Psoas muscle (tissue), 8 donors: ENCODE measurements around the gene GCNT2. TPM values are rescaled to one million over a fixed set of nuclear protein-coding genes. Genes with fewer than 3 reads are reported as not detected.
"Not testable (repeated sequence)": the region's sequence is repeated elsewhere in the genome, so short reads cannot be mapped to it uniquely, and the experiment has no call there.

Source experiments
- ATAC-seq, 4 donors: fragments of 200-7000 bp; cut with Tn5 transposase; one replicate each; pipeline ENCODE4 v1.9.1; 2020; ENCODE audit warnings: moderate library complexity in 3 of 4, mild to moderate bottlenecking in 2 of 4
- DNase-seq, 2 donors: peaks; one replicate each; pipeline ENCODE4 v3.0.0-alpha.2; 2020
- H3K27ac ChIP-seq: fragments of 200-600 bp; one replicate; pipeline ENCODE4 v1.8.0; 2022
- H3K27me3 ChIP-seq, 3 donors: fragments of 200-600 bp in 1 of 3; one replicate each; pipeline versions ENCODE4 v1.6.1 to v1.8.0; 2013 to 2022; ENCODE audit warnings: low read length in 2 of 3, mild to moderate bottlenecking in 2 of 3, moderate library complexity in 1 of 3; ENCODE audit not compliant: insufficient read depth in 3 of 3
- H3K36me3 ChIP-seq, 2 donors: fragments of 200-600 bp in 1 of 2; one replicate each; pipeline versions ENCODE4 v1.6.1 to v1.8.0; 2013 to 2022; ENCODE audit warnings: low read depth in 1 of 2, mild to moderate bottlenecking in 1 of 2, moderate library complexity in 1 of 2; ENCODE audit not compliant: insufficient read depth in 1 of 2
- H3K4me1 ChIP-seq: fragments of 200-600 bp; one replicate; pipeline ENCODE4 v1.8.0; 2022
- H3K4me3 ChIP-seq: fragments of 200-600 bp; one replicate; pipeline ENCODE4 v1.8.0; 2022; ENCODE audit warnings: mild to moderate bottlenecking
- H3K9me3 ChIP-seq: fragments of 200-600 bp; one replicate; pipeline ENCODE4 v1.8.0; 2022
- WGBS, 3 donors: extraction: QIAGEN DNeasy Blood & Tissue Kit; methylation state at CpG; one replicate each; pipeline versions ENCODE4 v1.1.6 to v1.1.7; 2013; 5-methylcytosine and 5-hydroxymethylcytosine counted together
- intact Hi-C, 2 donors: fragments of 100-400 bp; cut with DNase I; formaldehyde crosslinking; loops; one replicate each; pipeline versions ENCODE4 v1.11.0 to v1.14.2; 2022
- polyA plus RNA-seq, 3 donors: library from polyadenylated mRNA; stranded (reverse); fragments of 200-250 nt; gene quantifications; one replicate each; pipeline ENCODE4 v1.2.3, GENCODE V29; 2013
- total RNA-seq, 4 donors: library from RNA; stranded (reverse); fragmentation: NEBNext Ultra II Directional in 2 of 4; extraction: Animal tissue kit (Norgen Biotek cat#: 25700) in 2 of 4; gene quantifications; one replicate each; pipeline versions ENCODE4 v1.2.1 to v1.2.4, GENCODE V29; 2021 to 2023
- TF ChIP-seq, protein P1 (sequence below): fragments of 200-600 bp; IDR thresholded peaks from one replicate; pipeline ENCODE4 v1.8.0; 2022; ENCODE audit warnings: antibody characterized with exemption
- donor health status: healthy with polysubstance abuse.
- donor health status: DM: no; HTN: no; CAD: no; lungs with moderate emphysema.
- donor health status: Bipolar disorder and iron deficiency.
- donor health status: healthy.
- donor health status: DM: yes; HTN: yes; CAD: no.
- donor health status: DM: no; HTN: no; CAD: no.
- donor health status: DM: no; HTN: no; CAD: no.
- donor health status: DM: yes; HTN: yes; CAD: no.

GCNT2 gene
- total and polyA plus RNA-seq, 7 donors, result 0.27 to 23.1 (median 10.1) TPM

DNA sequence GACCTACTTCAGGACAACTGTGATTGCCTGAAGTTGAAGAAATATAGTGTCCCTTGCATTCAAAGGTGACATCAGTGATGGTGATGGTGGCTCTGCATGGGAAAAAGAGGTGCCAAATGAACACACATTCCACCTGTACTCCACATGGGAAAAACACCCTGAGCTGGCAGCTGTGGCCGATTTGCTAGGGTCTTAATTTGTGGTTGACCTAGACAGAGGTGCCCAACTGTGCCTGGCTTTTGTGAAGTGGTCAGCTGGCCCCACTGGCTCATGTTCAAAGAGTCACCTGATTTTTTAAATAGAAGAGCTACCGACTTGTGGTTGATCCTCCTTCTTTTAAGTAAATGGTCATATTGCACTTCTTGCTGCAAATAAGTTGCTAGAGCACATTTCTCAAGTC lies 7.6 kb upstream of the GCNT2 start:
- Histone ChIP-seq H3K27ac (peak overlapping the region; percentile 66), H3K36me3 (no peaks in the 10 kb centered on the region), H3K4me3 (no peak overlapping the region), H3K27me3 (no peaks in the 10 kb centered on the region), H3K9me3 (no peaks in the 10 kb centered on the region), H3K4me1 (no peaks in the 10 kb centered on the region)
- intact Hi-C loops, result no loop called here
- TF ChIP-seq, protein P1, sequence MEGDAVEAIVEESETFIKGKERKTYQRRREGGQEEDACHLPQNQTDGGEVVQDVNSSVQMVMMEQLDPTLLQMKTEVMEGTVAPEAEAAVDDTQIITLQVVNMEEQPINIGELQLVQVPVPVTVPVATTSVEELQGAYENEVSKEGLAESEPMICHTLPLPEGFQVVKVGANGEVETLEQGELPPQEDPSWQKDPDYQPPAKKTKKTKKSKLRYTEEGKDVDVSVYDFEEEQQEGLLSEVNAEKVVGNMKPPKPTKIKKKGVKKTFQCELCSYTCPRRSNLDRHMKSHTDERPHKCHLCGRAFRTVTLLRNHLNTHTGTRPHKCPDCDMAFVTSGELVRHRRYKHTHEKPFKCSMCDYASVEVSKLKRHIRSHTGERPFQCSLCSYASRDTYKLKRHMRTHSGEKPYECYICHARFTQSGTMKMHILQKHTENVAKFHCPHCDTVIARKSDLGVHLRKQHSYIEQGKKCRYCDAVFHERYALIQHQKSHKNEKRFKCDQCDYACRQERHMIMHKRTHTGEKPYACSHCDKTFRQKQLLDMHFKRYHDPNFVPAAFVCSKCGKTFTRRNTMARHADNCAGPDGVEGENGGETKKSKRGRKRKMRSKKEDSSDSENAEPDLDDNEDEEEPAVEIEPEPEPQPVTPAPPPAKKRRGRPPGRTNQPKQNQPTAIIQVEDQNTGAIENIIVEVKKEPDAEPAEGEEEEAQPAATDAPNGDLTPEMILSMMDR, result no peak
- ATAC-seq (no peak), DNase-seq (no peak)
- 27 to 52% (median 36%) methylated on average over 2 of the region's 2 CpGs for WGBS, 3 donors

DNA sequence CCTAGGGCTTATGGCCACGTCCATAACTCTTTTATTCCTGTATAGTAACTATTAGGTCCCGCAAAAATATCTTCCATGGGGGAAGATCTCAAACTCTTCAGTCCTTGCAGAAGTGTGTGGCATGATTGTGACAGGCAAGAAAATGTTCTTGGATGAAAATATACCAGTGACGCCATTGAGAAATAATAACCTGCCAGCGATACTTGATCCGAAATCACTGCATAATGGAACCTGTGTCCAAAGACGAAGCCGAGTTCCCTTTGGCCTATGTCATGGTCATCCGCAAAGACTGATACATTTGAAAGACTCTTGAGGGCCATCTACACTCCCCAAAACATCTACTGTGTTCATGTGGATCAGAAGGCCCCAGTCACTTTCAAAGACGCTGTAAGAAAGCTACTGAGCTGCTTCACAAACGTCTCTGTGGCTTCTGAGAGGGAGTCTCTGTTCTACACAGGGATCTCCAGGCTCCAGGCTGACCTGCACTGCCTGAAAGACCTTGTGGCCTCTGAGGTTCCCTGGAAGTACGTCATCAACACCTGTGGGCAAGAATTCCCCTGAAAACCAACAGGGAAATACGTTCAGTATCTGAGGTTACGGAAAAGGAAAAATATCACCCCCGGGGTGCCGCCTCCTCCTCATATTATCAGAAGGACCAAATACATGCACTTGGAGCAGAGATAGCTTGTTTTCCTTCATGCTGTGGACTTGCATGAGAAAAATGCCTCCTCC lies 6.9 kb upstream of the GCNT2 start:
- no peaks in the 10 kb centered on the region for H3K27me3 ChIP-seq
- 69 to 77% (median 70%) methylated on average over 15 of the region's 15 CpGs for WGBS, 3 donors
- TF ChIP-seq, protein P1, result no peak
- intact Hi-C loops, result no loop called here
- H3K36me3 ChIP-seq, result no peaks in the 10 kb centered on the region
- no peaks in the 10 kb centered on the region for H3K9me3 ChIP-seq
- no peak overlapping the region for H3K4me3 ChIP-seq
- peak overlapping the region; percentile 66 for H3K27ac ChIP-seq
- no peak for DNase-seq
- H3K4me1 ChIP-seq, result no peaks in the 10 kb centered on the region
- ATAC-seq, result peak in 3 of 4 donors; percentile 38 to 56 (median 52)

DNA sequence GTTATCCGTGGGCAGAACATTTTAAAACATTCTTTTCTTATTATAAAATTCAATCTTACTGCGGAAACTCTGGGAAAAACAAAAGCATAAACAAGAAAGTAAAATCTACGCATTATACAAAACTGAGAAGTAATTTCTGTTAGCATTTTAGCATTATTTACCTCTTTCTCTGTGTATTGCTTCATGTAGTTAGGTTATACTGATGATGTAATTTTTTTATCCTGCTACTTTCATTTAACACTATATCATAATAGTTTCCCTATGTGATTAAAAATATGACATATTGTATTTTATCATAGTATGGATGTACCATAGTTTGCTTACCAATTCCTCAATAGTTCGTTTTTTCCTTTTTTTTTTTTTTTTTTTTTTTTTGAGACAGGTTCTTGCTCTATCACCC lies 4.2 kb upstream of the GCNT2 start:
- WGBS, 3 donors, result 90 to 97% (median 93%) methylated on average over 4 of the region's 4 CpGs
- ATAC-seq (no peak), DNase-seq (no peak)
- no peaks in the 10 kb centered on the region for H3K4me1 ChIP-seq
- no peaks in the 10 kb centered on the region for H3K36me3 ChIP-seq
- intact Hi-C loops, result no loop called here
- no peak overlapping the region for H3K4me3 ChIP-seq
- no peak overlapping the region for H3K27ac ChIP-seq
- no peaks in the 10 kb centered on the region for H3K9me3 ChIP-seq
- TF ChIP-seq, protein P1, result no peak
- H3K27me3 ChIP-seq, result no peaks in the 10 kb centered on the region

DNA sequence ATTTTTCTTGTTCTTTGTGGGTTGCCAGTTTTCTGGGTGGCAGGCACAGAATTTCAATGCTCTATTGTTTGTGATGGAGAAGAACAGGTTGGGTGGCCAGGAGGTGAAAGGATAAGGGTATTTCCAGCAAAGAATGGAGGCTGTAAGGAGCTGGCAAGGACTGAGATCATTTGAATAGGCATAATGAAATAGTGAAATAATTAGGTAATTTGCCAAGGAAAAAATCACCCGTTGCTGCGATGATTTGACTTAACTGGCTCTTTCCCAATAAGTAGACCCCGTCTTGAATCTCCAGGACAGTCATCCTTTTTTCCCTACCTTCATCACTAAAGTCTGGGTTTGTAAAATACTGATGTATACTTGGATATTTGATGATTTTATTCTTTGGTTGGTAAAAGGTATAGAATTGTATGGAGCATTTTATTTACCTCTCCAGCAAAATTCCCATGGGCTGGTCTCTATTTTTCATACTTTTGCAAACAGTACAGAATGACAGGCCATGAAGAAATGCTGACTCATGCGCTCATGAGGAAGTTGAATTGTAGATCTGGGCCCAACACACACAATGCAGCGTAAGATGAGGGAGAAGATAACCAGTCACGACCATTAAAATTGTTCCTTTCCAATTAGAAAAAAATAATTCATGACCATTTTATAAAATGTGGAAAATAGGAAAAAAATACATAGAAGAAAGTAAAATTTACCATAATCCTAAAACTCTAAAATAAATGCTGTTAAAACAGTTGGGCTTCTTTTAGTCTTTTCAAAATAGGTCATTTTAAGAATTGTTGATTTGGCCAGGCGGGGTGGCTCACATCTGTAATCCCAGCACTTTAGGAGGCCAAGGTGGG lies 2.4 kb upstream of the GCNT2 start:
- DNase-seq (no peak), ATAC-seq (no peak)
- Histone ChIP-seq H3K4me3 (no peak overlapping the region), H3K36me3 (no peaks in the 10 kb centered on the region), H3K27me3 (no peaks in the 10 kb centered on the region), H3K4me1 (no peaks in the 10 kb centered on the region), H3K9me3 (no peaks in the 10 kb centered on the region), H3K27ac (no peak overlapping the region)
- WGBS, 3 donors, result 69 to 72% (median 70%) methylated on average over 7 of the region's 7 CpGs
- TF ChIP-seq, protein P1, result no peak
- intact Hi-C loops, result no loop called here

DNA sequence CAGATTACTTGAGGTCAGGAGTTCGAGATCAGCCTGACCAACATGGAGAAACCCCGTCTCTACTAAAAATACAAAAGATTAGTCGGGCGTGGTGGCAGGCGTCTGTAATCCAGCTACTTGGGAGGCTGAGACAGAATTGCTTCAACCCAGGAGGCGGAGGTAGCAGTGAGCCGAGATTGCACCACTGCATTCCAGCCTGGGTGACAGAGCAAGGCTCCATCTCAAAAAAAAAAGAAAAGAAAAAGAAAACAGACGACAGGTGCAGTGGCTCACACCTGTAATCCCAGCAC lies 1.8 kb upstream of the GCNT2 start:
- H3K4me1 ChIP-seq, H3K27me3 ChIP-seq, H3K9me3 ChIP-seq, DNase-seq, intact Hi-C loops, H3K4me3 ChIP-seq, H3K27ac ChIP-seq, H3K36me3 ChIP-seq, ATAC-seq: not testable (repeated sequence)
- 84 to 87% (median 85%) methylated on average over 8 of the region's 8 CpGs for WGBS, 3 donors
